Measurements from ENCODE around the gene SOX13.

- no peak for TF ChIP-seq CTCF (IDR thresholded peaks at IDR 0.05 in 2 of 3, conservative IDR thresholded peaks at IDR 0.05 in 1 of 3; ENCODE audit: borderline replicate concordance in 1 of 3, insufficient read depth in 1 of 3, low read depth in 2 of 3, low read length in 2 of 3)
- no peak for TF ChIP-seq ZFX (IDR thresholded peaks at IDR 0.05)
- no peak for TF ChIP-seq POLR2A (IDR thresholded peaks at IDR 0.05; ENCODE audit: borderline replicate concordance, extremely low read depth, insufficient read depth, insufficient read length)
- TF ChIP-seq POLR2AphosphoS5 (IDR thresholded peaks at IDR 0.05; ENCODE audit: low read depth, low read length): no peak
- TF ChIP-seq EZH2phosphoT487 (IDR thresholded peaks at IDR 0.05; ENCODE audit: borderline replicate concordance): no peak
Observed at GRCh38 chr1:204032642-204033235, 40.2 kb upstream of the SOX13 start.
